GM19240 (cell line): ENCODE measurements around the gene ERICH2.
"Not testable (repeated sequence)": the region's sequence is repeated elsewhere in the genome, so short reads cannot be mapped to it uniquely, and the experiment has no call there.

Experiments
- DNase-seq: peaks from one replicate; pipeline ENCODE4 v3.0.0; 2011; ENCODE audit warnings: low spot score; ENCODE audit not compliant: insufficient read length

ERICH2 gene

GRCh38 chr2:170770008-170770605 is at the start of gene ERICH2:
Gene ERICH2 (plus strand): TSS chr2:170770378. CDS start chr2:170770682, 304 bp downstream.
- peak; percentile 29 for DNase-seq

GRCh38 chr2:170721678-170722077 is 48.5 kb upstream of the ERICH2 start:
- no peak for DNase-seq

GRCh38 chr2:170722301-170722700 is 47.9 kb upstream of the ERICH2 start:
- no peak for DNase-seq

DNA sequence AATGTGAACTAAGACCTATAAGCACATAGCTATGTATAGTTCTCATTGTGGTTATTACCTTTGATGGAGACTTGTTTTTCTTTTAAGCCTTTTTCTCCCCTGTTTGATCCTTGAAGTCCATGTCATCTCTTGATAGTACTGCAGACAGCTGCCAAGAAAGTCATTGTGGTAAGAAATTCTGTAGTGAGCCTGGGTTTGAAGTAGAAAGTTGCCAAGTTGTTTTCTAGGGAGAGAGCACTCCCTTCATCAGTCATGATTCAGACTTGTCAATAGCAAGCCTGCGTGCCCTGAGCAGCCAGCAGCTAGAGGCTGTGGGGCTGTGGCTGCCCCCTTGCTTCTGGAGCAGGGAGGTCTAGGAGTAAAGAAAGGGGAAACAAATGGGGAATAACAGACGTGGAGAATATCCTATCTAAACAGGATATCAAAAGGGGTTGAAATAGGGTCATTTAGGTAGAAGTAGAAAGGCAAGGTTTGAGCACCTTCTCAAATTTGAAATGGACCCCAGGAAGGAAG is 46.7 kb upstream of the ERICH2 start:
- no peak for DNase-seq

- no peak for DNase-seq
Measured at GRCh38 chr2:170733798-170734600, 36.2 kb upstream of the ERICH2 start.

- DNase-seq, result not testable (repeated sequence)
Measured at GRCh38 chr2:170734601-170735000, 35.6 kb upstream of the ERICH2 start.

DNA sequence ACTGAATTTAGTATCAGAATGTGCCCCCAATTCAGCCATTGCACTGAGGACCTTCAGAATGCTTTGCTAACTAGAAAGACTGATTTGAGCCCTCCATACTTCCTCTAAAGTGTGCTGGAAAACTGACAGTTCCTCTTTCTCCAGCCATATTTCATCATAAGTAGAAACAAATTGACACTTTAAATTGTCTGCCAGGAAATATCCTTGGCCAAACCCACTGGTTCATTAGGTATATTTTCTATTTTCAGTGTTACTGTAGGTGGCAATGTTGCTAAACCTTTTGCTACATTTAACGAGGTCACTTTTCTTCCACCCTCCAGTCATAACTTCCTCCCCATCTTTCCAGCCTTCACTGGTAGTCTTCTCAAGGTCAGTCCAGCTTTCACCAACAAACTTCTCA is 33.5 kb upstream of the ERICH2 start:
- no peak for DNase-seq

DNA sequence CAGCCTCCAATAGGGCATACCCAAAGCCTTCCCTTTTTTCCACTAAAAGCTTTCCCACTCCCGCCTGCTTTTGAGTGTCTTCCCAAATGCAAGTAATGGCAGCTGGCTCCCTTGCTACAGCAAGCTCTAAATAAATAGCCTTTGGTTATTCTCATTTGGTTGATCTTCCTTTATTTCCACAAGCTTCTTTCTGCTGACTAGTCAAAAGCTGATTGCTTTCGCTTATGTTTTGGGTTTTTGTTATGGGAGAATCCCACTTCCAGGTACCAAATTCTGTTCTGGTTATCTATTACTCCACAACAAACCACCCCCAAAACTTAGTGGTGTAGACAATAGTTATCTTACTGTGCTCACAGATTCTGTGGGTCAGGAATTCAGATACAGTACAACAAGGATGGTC is 32.8 kb upstream of the ERICH2 start:
- no peak for DNase-seq

GRCh38 chr2:170737821-170738220 is 32.4 kb upstream of the ERICH2 start:
- no peak for DNase-seq

GRCh38 chr2:170739048-170739447 is 31.1 kb upstream of the ERICH2 start:
- no peak for DNase-seq

- DNase-seq, result no peak
Measured at GRCh38 chr2:170739507-170740046, 30.6 kb upstream of the ERICH2 start.

- DNase-seq, result no peak
Measured at GRCh38 chr2:170740660-170741059, 29.5 kb upstream of the ERICH2 start.

DNA sequence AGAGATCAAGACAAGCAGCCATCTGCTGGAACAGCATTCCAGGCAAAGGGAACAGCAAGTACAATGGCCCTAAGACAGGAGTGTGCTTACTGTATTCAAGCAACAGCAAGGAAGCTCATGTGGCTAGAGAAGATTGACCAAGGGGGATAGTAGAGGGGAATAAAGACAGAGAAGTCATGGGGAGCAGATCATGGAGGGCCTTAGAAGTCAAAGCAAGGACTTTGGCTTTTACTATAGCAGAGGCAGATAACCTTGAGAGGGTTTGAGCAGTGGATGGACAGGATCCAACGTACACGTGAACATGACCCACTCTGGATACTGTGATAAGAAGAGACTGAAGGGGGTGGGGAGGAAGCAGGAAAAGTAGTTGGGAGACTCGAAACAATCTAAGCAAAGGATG is 28.2 kb upstream of the ERICH2 start:
- no peak for DNase-seq

GRCh38 chr2:170742896-170743529 is 27.2 kb upstream of the ERICH2 start:
- DNase-seq, result no peak

DNA sequence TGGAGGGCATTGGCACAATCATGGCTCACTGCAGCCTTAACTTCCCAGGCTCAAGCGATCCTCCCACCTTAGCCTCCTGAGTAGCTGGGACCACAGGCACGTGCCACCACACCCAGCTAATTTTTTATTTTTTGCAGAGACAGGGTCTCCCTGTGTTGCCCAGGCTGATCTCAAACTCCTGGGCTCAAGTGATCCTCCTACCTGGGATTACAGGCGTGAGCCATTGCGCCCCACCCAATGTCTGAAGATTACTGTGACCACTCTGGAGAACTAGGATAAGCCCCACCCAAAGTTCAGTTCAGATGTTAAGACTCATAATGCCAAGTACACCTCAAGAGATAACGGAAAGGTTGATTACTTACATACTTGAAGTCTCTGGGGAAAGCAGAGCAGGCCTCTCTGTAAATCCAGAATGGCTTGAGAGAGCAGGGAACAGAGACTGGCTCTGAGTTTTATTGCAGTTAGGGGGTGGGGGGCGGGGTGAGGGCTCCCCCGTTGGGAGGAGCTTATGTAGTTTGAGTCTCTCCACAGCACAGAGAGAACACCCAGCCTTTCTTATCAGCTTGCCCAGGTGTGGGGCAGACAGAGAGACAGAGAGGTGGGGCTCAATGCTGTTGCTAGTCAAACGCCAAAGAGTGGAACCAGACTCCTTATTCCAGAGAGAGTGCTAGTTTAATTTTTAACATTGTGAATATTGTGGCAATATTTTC is 26.5 kb upstream of the ERICH2 start:
- no peak for DNase-seq

DNA sequence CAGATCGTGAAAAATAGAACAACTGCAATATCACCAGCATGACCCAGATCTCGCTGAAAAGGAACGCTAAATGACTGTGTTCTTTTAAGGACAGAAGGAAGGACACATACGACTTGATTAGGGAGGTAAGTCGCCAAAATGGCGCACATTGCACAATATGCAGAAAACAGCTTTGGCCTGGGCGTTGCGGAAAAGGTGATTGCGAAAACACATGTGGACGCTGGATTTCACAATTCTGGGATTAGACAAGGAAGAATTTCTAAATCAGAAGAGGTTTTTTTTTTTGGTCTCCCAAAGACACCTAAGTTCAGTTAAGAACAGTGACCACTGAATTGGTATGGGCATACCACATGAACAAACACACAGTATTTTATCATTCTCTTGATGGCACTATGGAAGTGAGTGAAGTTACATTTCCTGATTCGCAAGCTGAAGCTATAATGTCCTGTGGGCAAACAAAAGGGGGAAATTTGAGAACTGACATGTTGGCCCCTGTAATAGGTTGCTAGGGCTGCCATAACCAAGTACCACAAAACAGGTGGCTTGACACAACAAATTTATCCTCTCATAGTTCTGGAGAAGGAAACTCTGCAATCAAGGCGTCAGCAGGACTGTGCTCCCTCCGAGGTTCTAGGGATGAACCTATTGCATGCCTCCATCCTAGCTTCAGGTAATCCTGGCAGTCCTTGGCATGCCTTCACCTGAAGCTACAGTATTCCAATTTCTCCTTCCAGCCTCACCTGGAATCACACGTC is 25.8 kb upstream of the ERICH2 start:
- no peak for DNase-seq

GRCh38 chr2:170745305-170745704 is 24.9 kb upstream of the ERICH2 start:
- no peak for DNase-seq

DNA sequence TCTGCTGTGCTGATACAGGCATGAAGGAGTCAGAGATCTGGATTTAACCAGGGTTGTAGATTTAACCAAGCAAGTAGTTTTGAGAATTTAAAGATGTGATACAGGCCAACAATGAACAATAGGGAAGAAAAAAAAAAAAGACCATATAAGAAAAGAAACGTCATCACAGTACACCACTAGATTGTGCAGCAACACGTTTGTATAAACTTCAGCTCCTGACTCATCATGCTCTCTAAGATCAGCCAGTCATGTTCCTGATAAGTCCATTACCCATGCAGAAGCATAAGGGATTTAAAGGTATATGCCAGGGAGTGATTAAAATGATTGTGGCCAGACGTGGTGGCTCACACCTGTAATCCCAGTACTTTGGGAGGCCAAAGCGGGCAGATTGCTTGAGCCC is 22.3 kb upstream of the ERICH2 start:
- no peak for DNase-seq

DNA sequence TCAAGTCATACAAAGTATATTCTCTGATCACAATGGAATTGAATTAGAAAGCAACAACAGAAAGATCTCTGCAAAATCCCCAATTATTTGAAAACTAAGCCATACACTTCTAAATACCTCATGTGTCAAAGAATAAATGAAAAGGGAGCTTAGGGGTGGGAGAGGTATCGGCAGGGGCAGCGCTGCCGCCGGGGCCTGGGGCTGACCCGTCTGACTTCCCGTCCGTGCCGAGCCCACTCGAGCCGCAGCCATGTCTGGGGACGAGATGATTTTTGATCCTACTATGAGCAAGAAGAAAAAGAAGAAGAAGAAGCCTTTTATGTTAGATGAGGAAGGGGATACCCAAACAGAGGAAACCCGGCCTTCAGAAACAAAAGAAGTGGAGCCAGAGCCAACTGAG is 18.6 kb upstream of the ERICH2 start:
- not testable (repeated sequence) for DNase-seq

DNA sequence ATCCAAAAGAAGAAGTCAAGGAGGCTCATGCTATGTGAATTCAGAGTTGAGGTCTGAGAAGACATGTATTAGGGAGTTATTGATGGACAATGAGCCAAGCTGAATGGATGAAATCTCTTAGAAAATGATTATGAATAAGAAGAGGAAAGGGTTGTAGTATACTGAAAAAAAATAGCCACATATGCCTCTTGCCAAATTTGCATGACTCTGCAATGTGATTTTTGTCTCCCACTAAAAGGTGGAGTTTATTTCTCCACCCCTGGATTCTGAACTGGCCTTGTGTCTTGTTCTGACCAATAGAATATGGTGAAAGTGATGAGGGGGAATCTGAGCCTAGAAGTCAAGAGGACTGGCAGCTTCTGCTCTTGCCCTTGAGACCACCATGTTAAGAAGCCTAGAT is 8.6 kb upstream of the ERICH2 start:
- DNase-seq, result no peak

- no peak for DNase-seq
Measured at GRCh38 chr2:170762760-170763159, 7.4 kb upstream of the ERICH2 start.
